AG09309 (cell line): ENCODE data around the gene LSP1.
"Not testable (repeated sequence)": the region's sequence is repeated elsewhere in the genome, so short reads cannot be mapped to it uniquely, and the experiment has no call there.

Source experiments
- DNase-seq: peaks from one replicate; pipeline ENCODE4 v3.0.0-alpha.2; 2010; ENCODE audit warnings: low read depth
- H3K4me3 ChIP-seq: 2 replicates; pipeline ENCODE4 v1.5.1; 2011; ENCODE audit warnings: mild to moderate bottlenecking, low read depth, low read length, moderate library complexity; ENCODE audit not compliant: control insufficient read depth
- CTCF ChIP-seq: IDR thresholded peaks from 2 replicates; pipeline ENCODE4 v1.5.1; 2011; ENCODE audit warnings: mild to moderate bottlenecking, low read depth, low read length, inconsistent platforms; ENCODE audit not compliant: insufficient read depth, control insufficient read depth; ENCODE audit errors: missing control alignments

The LSP1 gene

GRCh38 chr11:1936781-1937615 lies 84.1 kb downstream of the LSP1 start:
- TF ChIP-seq CTCF: no peak
- no peak for DNase-seq
- no peak overlapping the region for H3K4me3 ChIP-seq

- no peak for TF ChIP-seq CTCF
- no peak overlapping the region for H3K4me3 ChIP-seq
Observed at GRCh38 chr11:1937616-1938342, 84.9 kb downstream of the LSP1 start.

GRCh38 chr11:1938343-1939005 lies 85.6 kb downstream of the LSP1 start:
- TF ChIP-seq CTCF: no peak
- H3K4me3 ChIP-seq: no peak overlapping the region
- DNase-seq: no peak

More at GRCh38 chr11:1937616-1938342, 84.9 kb downstream of the LSP1 start:
- DNase-seq: no peak

GRCh38 chr11:1939006-1939625 lies 86.2 kb downstream of the LSP1 start:
- no peak for TF ChIP-seq CTCF
- no peak overlapping the region for H3K4me3 ChIP-seq
- no peak for DNase-seq

- not testable (repeated sequence) for DNase-seq, H3K4me3 ChIP-seq
Observed at GRCh38 chr11:1939788-1940187, 86.9 kb downstream of the LSP1 start.
